ENCODE results near the gene STK32B. TPM values are rescaled to one million over a fixed set of nuclear protein-coding genes. Genes with fewer than 3 reads are reported as not detected.

STK32B gene
- total RNA-seq, 2 experiments from 2014 or later: not detected

GRCh38 chr4:5461477-5461876 lies 410.2 kb downstream of the STK32B start:
- DNase-seq: no peak
- TF ChIP-seq, protein P1, sequence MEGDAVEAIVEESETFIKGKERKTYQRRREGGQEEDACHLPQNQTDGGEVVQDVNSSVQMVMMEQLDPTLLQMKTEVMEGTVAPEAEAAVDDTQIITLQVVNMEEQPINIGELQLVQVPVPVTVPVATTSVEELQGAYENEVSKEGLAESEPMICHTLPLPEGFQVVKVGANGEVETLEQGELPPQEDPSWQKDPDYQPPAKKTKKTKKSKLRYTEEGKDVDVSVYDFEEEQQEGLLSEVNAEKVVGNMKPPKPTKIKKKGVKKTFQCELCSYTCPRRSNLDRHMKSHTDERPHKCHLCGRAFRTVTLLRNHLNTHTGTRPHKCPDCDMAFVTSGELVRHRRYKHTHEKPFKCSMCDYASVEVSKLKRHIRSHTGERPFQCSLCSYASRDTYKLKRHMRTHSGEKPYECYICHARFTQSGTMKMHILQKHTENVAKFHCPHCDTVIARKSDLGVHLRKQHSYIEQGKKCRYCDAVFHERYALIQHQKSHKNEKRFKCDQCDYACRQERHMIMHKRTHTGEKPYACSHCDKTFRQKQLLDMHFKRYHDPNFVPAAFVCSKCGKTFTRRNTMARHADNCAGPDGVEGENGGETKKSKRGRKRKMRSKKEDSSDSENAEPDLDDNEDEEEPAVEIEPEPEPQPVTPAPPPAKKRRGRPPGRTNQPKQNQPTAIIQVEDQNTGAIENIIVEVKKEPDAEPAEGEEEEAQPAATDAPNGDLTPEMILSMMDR (IDR thresholded peaks at IDR 0.05): no peak
- ChIA-PET POLR2A (no interaction called here), CTCF (no interaction called here)
- intact Hi-C loops (cut with micrococcal nuclease): no loop called here
- Mint-ChIP-seq H3K9me3 (no peaks in the 10 kb centered on the region), H3K27ac (no peak overlapping the region), H3K27me3 (no peaks in the 10 kb centered on the region), H3K4me1 (ENCODE audit: low read depth) (no peaks in the 10 kb centered on the region), H3K4me3 (no peak overlapping the region), H3K36me3 (ENCODE audit: low read depth) (no peaks in the 10 kb centered on the region)
- no peak for ATAC-seq

- DNase-seq (no peak), ATAC-seq (no peak)
- no peaks in the 10 kb centered on the region for H3K4me1 Mint-ChIP-seq (ENCODE audit: low read depth)
- TF ChIP-seq, protein P1 (IDR thresholded peaks at IDR 0.05): no peak
- H3K36me3 Mint-ChIP-seq (ENCODE audit: low read depth): no peaks in the 10 kb centered on the region
- no peak overlapping the region for H3K27ac Mint-ChIP-seq
- H3K27me3 Mint-ChIP-seq: no peaks in the 10 kb centered on the region
- ChIA-PET CTCF (no interaction called here), POLR2A (no interaction called here)
- no peaks in the 10 kb centered on the region for H3K9me3 Mint-ChIP-seq
- intact Hi-C loops (cut with micrococcal nuclease): no loop called here
- H3K4me3 Mint-ChIP-seq: no peak overlapping the region
These were observed 411.1 kb downstream of the STK32B start for GRCh38 chr4:5462254-5462835.

GRCh38 chr4:5462896-5463295 lies 411.6 kb downstream of the STK32B start:
- ATAC-seq (no peak), DNase-seq (no peak)
- intact Hi-C loops (cut with micrococcal nuclease): no loop called here
- H3K36me3 Mint-ChIP-seq (ENCODE audit: low read depth): no peaks in the 10 kb centered on the region
- no peaks in the 10 kb centered on the region for H3K27me3 Mint-ChIP-seq
- no peaks in the 10 kb centered on the region for H3K9me3 Mint-ChIP-seq
- no peak overlapping the region for H3K4me3 Mint-ChIP-seq
- POLR2A ChIA-PET: no interaction called here
- H3K4me1 Mint-ChIP-seq (ENCODE audit: low read depth): no peaks in the 10 kb centered on the region
- TF ChIP-seq, protein P1 (IDR thresholded peaks at IDR 0.05): no peak
- CTCF ChIA-PET: no interaction called here
- H3K27ac Mint-ChIP-seq: no peak overlapping the region

DNA sequence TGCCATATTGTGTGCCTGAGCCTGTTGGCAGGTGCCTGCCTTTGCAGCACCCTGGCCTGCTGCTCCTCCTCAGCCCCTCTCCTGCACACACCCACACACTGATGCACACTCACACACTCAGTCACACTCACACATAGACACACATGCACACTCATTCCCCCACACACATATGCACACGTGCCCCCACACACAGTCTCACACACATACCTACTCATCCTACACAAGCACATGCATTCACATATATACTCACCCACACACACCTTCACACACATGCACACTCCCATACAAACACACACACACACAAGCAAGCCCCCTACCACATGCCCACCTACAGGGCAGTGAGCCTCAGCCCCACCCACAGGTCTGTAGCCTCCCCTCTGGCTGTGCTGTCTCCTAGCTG lies 412.1 kb downstream of the STK32B start:
- no peak for ATAC-seq

DNA sequence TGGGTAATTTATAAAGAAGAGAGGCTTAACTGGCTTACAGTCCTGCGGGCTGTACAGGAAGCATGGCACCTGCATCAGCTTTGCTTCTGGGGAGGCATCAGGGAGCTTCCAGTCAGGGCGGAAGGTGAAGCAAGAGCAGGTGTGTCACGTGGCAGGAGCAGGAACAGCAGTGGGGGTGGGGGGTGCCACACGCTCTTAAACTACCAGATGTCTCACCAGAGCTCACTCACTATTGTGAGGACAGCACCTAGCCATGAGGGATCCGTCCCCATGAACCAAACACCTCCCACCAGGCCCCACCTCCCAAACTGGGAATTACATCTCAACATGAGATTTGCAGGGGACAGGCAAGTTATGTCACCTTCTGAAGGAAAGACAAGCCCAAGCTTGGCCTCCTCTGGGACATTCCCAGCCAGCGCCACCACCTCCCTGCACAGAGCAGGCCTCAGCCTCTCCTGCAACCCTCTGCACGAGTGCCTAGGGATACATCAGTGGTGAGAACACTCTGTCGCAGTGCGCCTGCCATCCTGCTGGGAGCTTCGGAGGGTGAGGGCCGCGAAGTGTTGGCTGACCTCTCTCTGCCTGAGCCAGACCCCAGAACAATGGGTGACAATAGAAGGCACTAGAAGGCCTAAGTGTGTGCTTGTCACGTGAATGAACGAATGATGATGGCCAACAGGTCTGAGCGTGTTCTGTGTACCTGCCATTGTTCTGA lies 412.8 kb downstream of the STK32B start:
- Mint-ChIP-seq H3K27ac (no peak overlapping the region), H3K36me3 (ENCODE audit: low read depth) (no peaks in the 10 kb centered on the region), H3K27me3 (no peaks in the 10 kb centered on the region), H3K9me3 (no peaks in the 10 kb centered on the region), H3K4me1 (ENCODE audit: low read depth) (no peaks in the 10 kb centered on the region), H3K4me3 (no peak overlapping the region)
- CTCF ChIA-PET: no interaction called here
- TF ChIP-seq, protein P1 (IDR thresholded peaks at IDR 0.05): no peak
- ATAC-seq (no peak), DNase-seq (no peak)
- intact Hi-C loops (cut with micrococcal nuclease): no loop called here
- POLR2A ChIA-PET: no interaction called here

More for the DNA sequence above, 412.1 kb downstream of the STK32B start:
- no peak for DNase-seq
- Mint-ChIP-seq H3K4me1 (ENCODE audit: low read depth) (no peaks in the 10 kb centered on the region), H3K27me3 (no peaks in the 10 kb centered on the region), H3K36me3 (ENCODE audit: low read depth) (no peaks in the 10 kb centered on the region), H3K27ac (no peak overlapping the region), H3K9me3 (no peaks in the 10 kb centered on the region), H3K4me3 (no peak overlapping the region)
- intact Hi-C loops (cut with micrococcal nuclease): no loop called here
- ChIA-PET POLR2A (no interaction called here), CTCF (no interaction called here)
- TF ChIP-seq, protein P1 (IDR thresholded peaks at IDR 0.05): no peak

All from activated CD8-positive, alpha-beta T cell treated with anti-CD3 and anti-CD28 coated beads for 36 hours (primary cell).